Measurements from ENCODE around the gene LRP1B.

Gene LRP1B

DNA sequence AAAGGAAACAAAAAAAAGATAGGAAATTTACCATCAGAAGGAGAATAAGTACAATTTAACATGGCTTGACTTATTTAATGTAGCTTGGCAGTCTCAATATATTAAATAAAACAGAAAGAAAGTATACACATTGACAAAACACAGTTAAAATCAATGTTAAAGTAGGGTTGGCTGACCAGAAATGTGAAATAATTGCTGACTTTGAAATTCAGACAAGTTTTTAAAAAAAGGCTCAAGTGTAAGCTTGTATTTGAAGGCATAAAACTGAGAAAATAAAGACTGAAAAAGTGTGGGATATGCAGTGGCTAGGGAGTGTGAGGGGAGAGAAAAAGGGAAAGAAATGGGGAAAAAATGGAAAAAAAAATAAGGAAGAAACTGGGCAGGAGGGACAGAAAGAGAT, 665.8 kb downstream of the LRP1B start:
- no peak for DNase-seq (ENCODE audit: low read depth in 2 of 2, low spot score in 1 of 2)

DNA sequence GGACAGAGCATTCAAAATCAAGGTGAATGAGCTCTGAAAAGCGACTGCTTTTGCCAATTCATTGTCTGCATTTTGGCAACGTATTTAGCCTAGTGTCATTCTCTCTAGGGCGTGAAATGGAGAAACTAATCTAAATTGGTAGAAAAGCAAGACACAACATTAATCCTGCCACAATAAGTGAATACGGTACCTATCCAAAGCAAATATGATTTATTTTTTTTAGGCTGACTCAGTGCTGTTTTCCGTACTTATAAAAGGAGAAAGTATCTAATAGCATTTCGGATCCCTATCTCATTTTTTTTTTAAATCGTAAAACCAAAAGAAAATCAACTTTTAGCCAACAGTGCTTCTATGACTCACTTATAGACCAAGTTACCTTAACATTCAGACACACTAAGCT, 672.5 kb downstream of the LRP1B start:
- DNase-seq (ENCODE audit: low read depth in 2 of 2, low spot score in 1 of 2) = no peak

DNA sequence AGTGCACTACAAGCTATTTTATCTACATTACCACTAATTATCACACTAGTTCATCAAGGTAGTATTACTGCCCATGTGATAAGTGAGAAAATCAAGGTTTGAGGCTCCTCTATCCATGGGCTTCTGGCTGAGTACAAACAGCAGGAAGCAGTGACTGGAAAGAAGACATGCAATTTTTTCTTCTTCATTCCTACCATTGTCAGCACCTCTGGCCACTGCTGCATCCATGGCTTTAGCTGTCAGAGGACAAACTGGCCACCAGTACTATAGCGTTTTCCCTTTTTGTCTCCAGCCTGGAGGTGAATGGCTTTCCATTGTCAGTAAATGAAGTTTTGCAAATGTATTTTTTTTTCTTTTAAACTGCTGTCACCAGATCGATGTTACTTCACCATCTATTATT, 674.9 kb downstream of the LRP1B start:
- no peak for DNase-seq (ENCODE audit: low read depth in 2 of 2, low spot score in 1 of 2)

DNA sequence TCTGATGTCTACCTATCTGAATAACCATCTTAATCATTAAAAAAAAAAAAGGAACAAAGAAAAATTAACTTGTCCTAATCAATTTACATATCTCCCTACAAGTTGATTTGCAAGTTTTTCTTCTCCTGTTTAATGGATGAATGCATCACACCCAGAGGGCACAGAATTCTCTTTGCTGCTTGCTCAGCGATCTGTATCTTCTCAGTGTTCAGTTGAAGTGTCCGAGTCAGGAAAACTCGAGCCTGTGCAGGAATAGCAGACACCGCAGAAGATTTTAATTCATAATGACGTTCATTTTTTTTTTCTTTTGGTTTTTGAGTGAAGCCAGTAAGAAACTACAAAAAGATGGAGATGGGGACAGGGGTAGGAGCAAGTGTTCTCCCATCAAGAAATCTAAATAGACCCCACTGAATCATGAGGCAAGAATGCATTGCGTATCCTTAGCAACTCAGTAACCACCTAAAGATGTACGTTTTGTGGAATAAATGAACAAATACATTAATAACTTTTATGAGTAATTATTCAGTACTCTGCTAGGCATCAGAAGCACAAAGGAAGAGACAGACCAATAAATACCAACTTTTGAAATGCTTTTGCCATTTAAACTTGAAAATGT, 675.5 kb downstream of the LRP1B start:
- no peak for DNase-seq (ENCODE audit: low read depth in 2 of 2, low spot score in 1 of 2)

DNA sequence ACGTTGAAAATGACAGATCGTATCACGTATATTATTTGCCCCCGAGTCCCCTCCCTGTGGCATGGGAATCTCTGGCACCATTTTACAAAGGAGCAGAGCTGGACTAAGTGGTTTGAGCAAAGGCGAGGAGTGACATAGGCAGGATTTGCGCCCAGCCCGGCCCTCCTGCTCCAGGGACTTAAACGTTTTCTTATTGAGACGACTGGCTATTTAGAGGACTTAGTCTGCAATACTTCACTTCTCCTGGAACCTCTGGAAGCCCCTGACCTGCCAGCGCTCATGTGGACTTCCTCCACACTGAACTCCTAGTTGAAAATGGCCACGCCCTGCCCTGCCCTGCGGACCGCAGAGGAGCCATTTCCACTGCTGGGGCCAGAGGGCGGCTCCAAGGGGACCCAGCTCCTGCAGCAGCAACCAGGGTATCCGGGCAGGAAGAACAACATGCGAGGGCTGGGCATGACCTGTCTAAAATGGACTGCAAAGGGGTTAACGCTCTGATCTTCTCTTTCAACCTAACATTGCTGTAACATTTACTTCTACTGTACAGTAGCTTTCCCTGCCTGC, 690.7 kb downstream of the LRP1B start:
- DNase-seq (ENCODE audit: low read depth in 2 of 2, low spot score in 1 of 2) = no peak

DNA sequence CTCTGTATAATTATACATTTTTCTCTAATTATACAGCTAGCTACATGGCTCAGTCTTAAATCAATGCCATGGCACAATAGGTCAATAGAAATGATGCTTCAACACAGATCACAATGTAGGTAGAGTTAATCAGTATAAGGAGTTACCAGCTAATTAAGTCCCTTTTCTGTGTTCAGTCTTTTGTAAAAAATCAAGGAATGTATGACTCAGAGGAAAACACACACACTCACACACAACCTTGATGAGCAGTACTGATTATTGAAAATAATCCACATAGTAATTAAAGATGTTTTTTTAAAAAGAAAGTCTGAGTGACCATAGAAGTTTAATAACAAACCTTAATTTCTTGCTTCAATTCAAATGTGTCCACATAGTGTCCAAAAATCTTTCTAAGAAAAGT, 691.3 kb downstream of the LRP1B start:
- no peak for DNase-seq (ENCODE audit: low read depth in 2 of 2, low spot score in 1 of 2)

DNA sequence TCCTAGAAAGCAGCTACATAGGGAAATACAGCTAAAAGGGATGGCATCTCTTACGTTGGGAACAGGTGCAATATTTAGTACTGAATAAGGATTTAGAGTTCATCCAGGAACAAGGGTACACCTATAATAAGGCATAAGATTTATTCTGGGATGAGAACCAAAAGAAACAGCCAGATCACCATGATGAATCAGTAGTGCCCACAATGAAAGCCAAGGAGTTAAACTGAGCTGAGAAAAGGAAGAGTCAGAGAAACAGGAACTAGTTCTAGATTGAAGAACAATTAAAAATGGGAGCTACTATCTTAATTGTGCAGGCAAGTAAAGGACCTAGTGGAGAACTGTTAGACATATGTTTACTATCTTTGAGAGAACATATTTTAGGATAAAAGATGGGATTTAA, 692.3 kb downstream of the LRP1B start:
- DNase-seq (ENCODE audit: low read depth in 2 of 2, low spot score in 1 of 2) = no peak

DNA sequence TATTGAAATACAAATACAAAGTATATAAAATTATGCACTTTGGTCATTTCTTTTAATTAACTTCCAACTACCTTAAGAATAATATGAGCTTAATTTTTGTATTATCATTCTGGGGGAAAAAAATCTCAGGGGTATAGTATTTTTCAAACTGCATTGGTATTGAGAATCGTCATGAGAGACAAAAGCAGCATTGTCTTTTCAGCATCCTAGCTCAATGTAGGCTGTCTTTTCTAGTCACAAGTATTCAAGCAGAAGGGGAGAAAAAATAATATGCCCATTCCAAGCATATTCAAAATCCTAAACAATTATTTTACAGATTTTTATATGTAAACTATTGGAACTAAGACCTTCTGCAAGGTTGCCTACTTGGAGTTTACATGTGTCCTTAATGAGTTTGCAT, 693.3 kb downstream of the LRP1B start:
- DNase-seq (ENCODE audit: low read depth in 2 of 2, low spot score in 1 of 2) = no peak

DNA sequence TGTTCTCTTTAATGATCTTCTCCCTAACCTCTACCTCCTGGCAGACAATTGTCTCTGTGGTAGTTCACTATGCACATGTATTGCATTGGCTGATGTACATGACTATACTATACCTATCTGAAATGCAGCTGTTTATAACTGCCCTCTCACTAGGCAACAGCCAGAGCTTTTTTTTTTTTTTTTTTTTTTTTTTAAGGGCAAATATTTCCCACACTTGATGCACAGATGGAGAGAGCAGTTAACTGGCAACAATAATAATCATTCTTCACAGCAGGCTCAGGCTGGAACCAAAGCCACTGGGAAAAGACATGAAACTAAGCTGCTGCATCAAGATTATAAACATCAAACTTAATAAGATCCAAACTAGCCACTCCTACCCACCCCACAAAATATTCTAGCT, 707.7 kb downstream of the LRP1B start:
- DNase-seq (ENCODE audit: low read depth in 2 of 2, low spot score in 1 of 2) = no peak

DNA sequence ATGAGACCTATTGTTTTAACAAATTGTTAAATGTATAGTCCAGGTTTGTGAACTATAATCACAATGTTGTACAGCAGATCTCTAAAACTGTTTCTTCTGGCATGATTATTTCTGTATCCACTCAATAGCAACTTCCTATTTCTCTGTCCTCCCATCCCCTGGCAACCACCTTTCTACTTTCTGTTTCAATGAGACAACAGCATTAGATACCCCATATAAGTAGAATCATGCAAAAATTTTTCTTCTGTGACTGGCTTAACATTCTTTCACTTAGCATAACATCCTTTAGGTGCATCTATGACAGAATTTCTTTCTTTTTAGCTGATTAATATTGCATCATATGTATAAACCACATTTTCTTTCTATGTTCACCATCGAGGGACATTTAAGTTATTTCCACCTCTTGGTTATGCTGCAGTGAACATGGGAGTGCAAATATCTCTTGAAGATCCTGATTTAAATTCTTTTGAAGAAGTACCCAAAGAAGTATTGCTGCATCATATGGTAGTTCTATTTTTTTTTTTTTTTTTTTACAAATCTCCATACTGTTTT, 713.5 kb downstream of the LRP1B start:
- no peak for DNase-seq (ENCODE audit: low read depth in 2 of 2, low spot score in 1 of 2)

DNA sequence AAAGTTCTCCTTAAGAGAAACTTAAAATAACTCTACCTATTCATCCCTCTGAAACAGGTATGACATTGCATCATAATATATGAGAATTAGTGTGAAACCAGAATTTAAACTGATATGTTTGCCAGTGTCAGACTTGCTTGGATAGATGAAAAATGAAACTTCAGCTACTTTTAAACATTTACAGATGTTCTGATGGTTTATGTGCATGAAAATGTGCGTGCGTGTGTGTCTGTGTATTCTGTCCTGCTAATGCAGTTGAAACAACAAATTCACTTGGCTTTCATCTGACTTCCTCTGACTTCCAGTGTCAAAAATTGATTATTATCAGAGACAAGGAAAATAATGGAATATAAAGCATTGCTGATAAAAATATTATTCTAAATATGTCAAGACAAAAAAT, 719.4 kb downstream of the LRP1B start:
- DNase-seq (ENCODE audit: low read depth in 2 of 2, low spot score in 1 of 2) = no peak

DNA sequence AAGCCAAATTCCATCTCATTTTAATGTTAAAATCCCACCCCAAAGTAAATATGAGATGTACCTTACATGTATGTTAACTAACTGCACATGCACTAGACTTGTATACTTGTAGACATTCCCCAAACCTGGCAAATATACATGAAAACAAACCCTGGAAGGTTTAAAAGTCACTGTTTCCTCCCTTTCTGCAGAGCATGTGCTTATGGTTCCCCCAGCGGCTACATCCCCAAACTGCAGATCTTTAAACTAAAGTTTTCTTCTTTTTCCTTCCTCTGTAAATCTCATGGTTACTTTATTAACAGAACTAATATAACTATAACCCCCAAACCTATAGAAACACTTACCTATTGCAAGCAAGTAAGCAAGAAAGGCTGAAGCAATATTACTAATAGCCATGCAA, 731.5 kb downstream of the LRP1B start:
- no peak for DNase-seq (ENCODE audit: low read depth in 2 of 2, low spot score in 1 of 2)

DNA sequence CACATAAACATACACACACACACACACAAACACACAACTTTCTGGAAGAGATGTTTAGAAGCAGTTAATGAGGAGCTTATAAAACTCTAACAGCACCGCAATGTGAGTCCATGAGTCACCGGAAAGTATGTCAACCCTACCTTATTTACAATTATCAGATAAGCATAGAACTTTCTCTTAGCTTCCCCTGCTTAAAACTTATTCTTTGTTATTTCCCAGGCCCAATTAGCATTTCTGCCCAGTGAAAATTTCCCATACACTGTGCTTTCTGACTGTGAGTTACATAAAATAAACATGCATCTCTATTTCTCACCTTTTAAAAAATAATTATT, 737.6 kb downstream of the LRP1B start:
- no peak for DNase-seq (ENCODE audit: low read depth in 2 of 2, low spot score in 1 of 2)

DNA sequence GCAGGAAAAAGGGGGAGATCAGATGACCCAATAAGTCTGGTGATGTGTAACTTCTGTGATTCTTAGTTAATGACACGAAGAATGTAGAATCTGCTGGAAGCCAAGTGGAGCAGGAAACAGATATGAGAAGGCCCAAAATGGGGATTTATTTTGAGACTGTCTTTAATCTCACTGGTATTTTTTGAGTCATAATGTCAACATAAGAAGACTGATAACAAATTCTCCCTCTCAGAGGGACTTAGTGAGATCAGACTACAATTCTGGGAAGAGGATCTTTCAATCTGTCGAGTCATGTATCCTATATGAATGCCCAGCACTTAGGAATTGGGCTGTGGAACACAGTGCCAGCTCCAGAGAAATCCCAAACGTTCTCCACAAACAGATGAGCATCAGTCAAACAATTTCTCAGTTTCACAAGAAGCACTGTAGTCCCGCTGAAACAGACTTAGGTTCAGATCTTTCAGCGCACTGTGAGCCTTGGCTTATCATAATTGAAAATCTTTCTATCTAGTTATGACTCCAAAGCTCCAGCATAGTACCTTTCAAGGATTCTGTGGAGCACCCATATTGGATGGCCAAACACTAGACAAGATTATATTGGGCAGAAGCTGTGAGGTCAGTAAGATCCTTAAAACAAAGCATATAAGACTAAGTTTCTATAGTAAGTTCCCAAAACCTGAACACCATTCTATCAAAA, 738.2 kb downstream of the LRP1B start:
- no peak for DNase-seq (ENCODE audit: low read depth in 2 of 2, low spot score in 1 of 2)

DNA sequence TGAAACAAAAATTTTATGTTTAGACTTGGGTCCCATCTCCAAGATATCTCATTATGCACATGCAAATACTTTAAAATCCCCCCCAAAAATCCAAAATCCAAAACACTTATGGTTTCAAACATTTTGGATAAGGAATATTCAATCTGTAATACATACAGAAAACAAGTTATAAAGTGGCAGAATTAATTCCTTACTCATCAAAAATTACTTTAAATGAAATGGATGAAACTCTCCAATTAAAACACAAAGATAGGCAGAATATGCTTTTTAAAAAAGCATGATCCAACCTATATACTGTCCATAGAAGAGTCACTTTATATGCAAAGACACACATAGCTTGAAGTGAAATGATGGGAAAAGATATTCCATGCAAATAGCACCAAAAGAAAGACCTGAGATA, 744.6 kb downstream of the LRP1B start:
- no peak for DNase-seq (ENCODE audit: low read depth in 2 of 2, low spot score in 1 of 2)

DNA sequence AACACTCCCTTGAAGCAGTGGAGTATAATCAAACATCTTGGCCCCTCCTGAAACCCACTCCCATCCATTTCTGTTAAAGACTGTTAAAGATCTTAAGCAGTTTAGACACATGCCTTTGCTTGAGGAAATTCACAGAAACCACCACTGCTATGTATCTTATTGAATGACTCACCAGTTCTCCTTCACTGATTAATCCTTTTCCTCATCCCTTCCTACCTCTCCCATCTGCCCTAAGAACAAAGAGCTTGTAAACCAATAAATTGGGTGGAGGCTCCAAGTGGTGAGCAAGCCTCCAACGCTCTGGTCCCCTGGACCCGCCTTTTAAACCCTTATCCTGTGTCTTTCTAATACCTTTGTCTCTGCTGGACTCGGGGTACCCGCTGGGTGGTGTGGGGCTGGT, 746.1 kb downstream of the LRP1B start:
- DNase-seq (ENCODE audit: low read depth in 2 of 2, low spot score in 1 of 2) = no peak

DNA sequence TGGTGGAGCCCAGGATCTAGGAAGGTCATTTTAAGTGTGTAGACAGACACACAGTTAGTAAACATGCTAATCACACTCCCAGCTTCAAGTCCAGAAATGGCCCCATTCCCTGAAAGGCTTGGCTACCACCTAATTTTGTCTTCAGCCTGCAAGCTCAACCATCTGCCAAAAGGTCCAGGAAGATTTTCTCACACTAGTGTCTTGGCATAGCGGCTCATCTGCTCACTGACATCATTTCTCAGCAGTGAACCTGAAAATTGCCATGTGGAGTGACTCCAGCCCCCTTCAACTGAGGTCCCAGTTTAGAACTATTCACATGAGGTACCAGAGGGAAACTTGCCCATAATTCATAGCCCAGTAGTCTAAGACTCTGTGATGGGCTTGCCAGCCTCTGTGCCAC, 748.9 kb downstream of the LRP1B start:
- DNase-seq (ENCODE audit: low read depth in 2 of 2, low spot score in 1 of 2) = no peak

DNA sequence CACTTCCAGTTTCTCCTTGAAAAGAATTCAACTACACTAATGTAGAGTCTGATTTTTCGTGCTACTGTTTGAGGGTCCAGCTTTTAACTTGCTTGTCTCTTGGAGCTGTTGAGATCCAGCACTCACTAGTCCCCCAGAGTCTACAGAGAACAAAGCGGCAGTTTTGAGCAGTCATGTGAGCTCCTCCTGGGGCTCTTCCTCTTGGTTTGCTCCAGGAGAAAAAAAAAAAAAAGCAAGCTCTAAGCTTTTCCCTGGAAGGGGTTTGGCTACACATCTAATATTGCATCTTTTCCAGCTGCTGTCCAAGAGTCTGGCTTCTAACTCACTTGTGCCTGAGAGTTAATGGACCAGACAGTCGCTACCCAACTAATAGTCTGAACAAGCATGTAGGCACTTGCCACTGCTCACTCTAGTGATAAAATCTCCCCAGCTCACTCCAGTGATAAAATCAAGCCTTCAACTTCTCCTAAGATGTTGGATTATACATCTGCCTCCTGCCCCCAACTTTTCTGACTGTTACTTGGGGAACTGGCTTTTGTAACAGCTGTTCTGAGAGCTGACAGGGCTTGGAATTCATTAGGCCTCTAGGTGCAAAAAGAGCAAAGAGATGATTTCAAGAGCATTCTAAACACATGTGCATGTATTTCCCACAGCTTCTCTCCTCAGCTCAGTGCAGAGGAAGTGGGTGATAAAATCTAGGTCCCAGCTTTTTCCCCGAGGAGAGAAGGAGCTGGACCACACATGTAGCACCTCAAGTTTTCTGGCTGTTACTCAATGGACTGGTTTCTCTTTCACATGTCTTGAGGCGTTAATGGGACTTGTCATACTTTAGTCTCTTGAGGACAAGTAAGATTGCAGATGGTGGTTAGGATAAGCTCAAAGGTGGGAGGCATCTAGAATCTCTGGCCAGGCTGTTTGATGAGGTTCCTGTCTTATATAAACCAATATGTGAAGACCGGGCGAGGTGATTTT, 750.5 kb downstream of the LRP1B start:
- DNase-seq (ENCODE audit: low read depth in 2 of 2, low spot score in 1 of 2) = no peak

DNA sequence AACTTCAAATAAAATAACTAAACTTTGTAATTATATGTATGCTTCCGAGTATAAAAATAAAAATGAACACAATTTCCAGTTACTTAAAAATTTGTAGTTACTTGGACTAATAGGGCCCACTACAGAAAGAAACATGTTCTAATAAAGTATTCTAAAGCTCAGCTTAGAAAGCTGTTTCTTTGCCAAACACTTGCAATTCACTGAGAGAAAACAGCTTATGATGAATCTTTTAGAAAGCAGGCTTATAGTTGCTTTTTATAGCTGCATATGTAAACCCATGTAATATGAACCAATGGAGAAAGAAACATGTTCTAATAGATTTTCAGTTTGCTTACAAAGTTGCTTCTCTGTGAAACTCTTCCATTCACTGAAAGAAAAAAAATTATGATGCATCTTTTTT, 766.0 kb downstream of the LRP1B start:
- no peak for DNase-seq (ENCODE audit: low read depth in 2 of 2, low spot score in 1 of 2)

DNA sequence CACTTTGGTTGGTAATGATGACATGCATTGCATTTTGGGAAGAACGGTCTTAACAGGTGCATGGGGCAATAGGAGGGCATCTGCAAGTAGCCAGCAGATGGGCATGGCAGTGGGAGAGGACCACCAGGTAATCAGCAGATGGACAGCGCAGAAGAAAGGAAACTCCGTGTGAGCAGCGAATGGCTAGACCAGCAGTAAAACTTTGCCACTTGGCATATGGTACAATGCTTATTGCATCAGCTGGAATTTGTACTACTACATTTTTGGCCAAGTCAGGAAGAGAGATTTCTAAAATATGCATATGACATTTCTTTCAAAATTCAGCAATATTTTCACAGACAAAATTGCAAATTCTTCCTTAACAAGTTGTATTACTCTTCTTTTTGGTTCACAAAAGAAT, 768.5 kb downstream of the LRP1B start:
- DNase-seq (ENCODE audit: low read depth in 2 of 2, low spot score in 1 of 2) = no peak

DNA sequence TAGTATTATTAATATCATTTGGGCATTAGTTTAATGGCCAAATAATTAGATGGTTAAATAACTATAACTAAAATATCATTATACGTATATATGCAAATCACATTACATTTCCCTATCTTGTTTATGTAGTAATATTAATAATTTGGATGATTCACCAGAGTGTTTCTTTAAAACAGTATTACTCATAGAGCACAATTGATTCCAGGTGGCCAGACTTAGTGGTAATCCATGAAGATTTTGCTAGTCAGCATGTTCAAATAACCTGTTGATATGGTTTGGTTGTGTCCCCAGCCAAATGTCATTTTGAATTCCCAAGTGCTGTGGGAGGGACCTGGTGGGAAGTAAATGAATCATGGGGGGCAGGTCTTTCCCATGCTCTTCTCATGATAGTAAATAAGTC, 782.3 kb downstream of the LRP1B start:
- DNase-seq (ENCODE audit: low read depth in 2 of 2, low spot score in 1 of 2) = no peak

DNA sequence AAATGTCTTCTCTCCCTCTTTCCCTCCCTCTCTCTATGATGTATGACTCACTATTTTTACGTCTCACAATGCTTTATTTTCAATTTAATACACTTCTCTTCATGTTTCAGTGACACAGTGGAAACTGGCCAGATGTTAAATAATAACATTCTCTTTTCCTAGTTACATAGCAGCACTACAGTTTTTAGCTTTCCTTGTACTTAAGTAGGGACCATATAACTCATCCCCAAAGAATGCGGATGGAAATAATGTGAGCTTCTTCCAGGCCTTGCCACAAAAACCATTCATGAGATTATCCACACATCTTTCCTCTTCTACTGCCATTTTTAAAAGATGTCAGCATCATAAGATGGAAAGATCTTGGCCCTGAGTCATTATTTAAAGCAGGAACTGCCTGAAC, 789.4 kb downstream of the LRP1B start:
- no peak for DNase-seq (ENCODE audit: low read depth in 2 of 2, low spot score in 1 of 2)

Data from stimulated activated CD8-positive, alpha-beta memory T cell treated with anti-CD3 and anti-CD28 coated beads, Interleukin-4, amount 100 ng/mL, for 1 hour (primary cell).